NT2/D1 (cell line): Measurements from ENCODE around the gene LGI4.

Experiments
- SUZ12 ChIP-seq: IDR thresholded peaks from 2 replicates; pipeline ENCODE4 v1.6.1; 2011; ENCODE audit not compliant: insufficient read length, insufficient read depth; ENCODE audit errors: extremely low read depth
- YY1 ChIP-seq: IDR thresholded peaks from 2 replicates; pipeline ENCODE4 v1.6.1; 2011; ENCODE audit not compliant: insufficient read length, insufficient read depth
- ZNF274 ChIP-seq: IDR thresholded peaks from 2 replicates; pipeline ENCODE4 v1.6.1; 2011; ENCODE audit warnings: mild to moderate bottlenecking, low read depth, low read length

DNA sequence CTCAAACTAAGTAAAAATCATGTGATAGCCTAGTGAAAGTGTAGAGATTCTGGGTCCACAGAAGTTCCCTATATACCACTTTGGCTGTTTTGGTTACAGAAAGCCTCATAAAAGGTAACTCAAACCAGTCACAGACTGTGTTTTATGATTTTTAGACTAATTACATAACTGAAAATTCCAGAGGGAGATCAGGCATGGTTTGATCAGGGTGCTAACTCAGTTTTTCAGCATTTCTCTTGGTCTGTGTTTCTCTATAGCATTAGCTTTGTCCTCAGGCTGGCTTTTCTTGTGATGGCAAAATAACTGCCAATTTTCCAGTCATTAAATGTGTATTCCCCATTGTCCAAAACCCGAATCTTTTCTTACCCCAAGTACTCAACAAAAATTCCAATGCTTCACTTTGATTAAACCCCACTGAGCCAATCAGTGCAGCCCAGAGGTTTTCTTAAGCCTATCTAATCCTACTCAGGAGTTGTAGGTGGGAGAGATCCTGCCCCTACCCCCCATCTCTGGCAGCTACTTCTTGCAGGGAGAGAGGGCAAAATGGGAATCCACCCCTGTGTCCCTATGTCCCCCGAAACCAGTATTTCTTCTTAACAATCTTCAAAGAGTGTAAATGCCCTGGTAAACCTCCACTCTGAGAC, 27.8 kb downstream of the LGI4 start:
- TF ChIP-seq SUZ12 (no peak), YY1 (no peak), ZNF274 (no peak)
